Astrocyte of the cerebellum (primary cell): ENCODE measurements around the gene SNX3.
A peak's percentile ranks its signal among the peaks of the same experiment; 100 is the strongest.

ENCODE experiments used
- DNase-seq: peaks from one replicate; pipeline ENCODE4 v3.0.0-alpha.2; 2011; ENCODE audit warnings: low read depth
- H3K4me3 ChIP-seq: 2 replicates; pipeline ENCODE4 v1.5.1; 2011; ENCODE audit warnings: mild to moderate bottlenecking, low read depth, low read length, moderate library complexity
- CTCF ChIP-seq: IDR thresholded peaks from 2 replicates; pipeline ENCODE4 v1.5.1; 2012; ENCODE audit warnings: low read length, low read depth, moderate library complexity, mild to moderate bottlenecking; ENCODE audit errors: missing control alignments
- in situ Hi-C: cut with HindIII; loops from 2 replicates; pipeline ENCODE4 v1.10.0; 2017; ENCODE audit warnings: low sequenced_read_pairs

Gene SNX3

DNA sequence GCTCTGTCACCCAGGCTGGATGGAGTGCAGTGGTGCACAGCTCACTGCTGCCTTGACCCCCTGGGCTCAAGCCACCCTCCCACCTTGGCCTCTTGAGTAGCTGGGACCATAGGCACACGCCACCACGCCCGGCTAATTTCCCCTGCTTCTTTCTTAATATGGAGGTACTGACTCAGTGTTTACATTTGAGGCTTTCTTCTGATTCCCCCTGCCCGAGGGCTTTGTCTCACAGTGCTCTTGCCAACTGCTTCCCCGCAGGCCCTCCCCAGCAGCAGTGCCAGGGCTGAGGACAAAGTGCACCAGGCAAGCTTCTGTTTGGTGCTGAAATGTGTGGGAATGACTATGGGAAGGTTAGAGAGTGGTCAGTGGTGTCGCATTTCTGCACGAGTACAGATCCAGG lies 60.2 kb downstream of the SNX3 start:
- in situ Hi-C loops: loop anchor here (5.0 kb wide), 1 partner anchor 48 kb away; no protein-coding TSS in a partner anchor
- no peak overlapping the region for H3K4me3 ChIP-seq
- peak; percentile 62 for DNase-seq
- TF ChIP-seq CTCF: no peak

GRCh38 chr6:108200186-108200585 lies 60.7 kb downstream of the SNX3 start:
- H3K4me3 ChIP-seq: no peak overlapping the region
- DNase-seq: no peak
- in situ Hi-C loops: loop anchor here (5.0 kb wide), 1 partner anchor 48 kb away; no protein-coding TSS in a partner anchor
- TF ChIP-seq CTCF: no peak

GRCh38 chr6:108198761-108199498 lies 61.9 kb downstream of the SNX3 start:
- H3K4me3 ChIP-seq: no peak overlapping the region
- DNase-seq: no peak
- in situ Hi-C loops: no loop called here
- TF ChIP-seq CTCF: no peak

- no peak for DNase-seq
- TF ChIP-seq CTCF: no peak
- no peak overlapping the region for H3K4me3 ChIP-seq
- in situ Hi-C loops: no loop called here
Measured at GRCh38 chr6:108195209-108195608, 65.6 kb downstream of the SNX3 start.

DNA sequence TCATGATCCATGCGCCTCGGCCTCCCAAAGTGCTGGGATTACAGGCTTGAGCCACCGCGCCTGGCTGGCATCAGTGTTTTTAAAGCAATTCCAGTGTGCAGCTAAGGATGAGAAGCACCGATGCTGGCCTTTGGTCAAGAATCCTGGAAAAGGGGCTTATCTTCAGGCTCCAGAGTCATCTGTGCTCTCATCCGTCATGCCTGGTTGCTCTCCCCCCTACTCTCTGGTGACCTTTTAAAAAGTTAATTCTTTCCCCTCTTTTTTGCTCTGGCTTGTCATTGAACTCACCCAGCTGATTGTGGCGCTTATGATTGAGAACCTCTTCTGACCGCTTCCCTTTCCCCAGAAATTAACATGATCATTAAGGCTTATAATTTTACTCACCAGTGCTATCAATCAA lies 66.3 kb downstream of the SNX3 start:
- in situ Hi-C loops: no loop called here
- H3K4me3 ChIP-seq: no peak overlapping the region
- DNase-seq: no peak
- TF ChIP-seq CTCF: no peak

GRCh38 chr6:108193835-108194234 lies 67.0 kb downstream of the SNX3 start:
- TF ChIP-seq CTCF: no peak
- no peak for DNase-seq
- in situ Hi-C loops: no loop called here
- H3K4me3 ChIP-seq: no peak overlapping the region
